Fibroblast of lung (primary cell): Measurements from ENCODE around the gene ITCH.

Experiments used
- CTCF ChIP-seq, 2 donors: IDR thresholded peaks in 1 of 2; conservative IDR thresholded peaks in 1 of 2; 1 replicate in 1 of 2; 2 replicates in 1 of 2; pipeline ENCODE4 v1.5.1; 2011 to 2012; ENCODE audit warnings: low read length in 2 of 2, control low read depth in 1 of 2, inconsistent platforms in 1 of 2, low read depth in 1 of 2, mild to moderate bottlenecking in 1 of 2
- EZH2 ChIP-seq: IDR thresholded peaks from 2 replicates; pipeline ENCODE4 v1.5.1; 2012; ENCODE audit warnings: low read length, control low read depth, mild to moderate bottlenecking; ENCODE audit errors: missing control alignments

- no peak for TF ChIP-seq CTCF (conservative IDR thresholded peaks at IDR 0.05 in 1 of 2, IDR thresholded peaks at IDR 0.05 in 1 of 2; ENCODE audit: low read depth in 1 of 2, low read length in 2 of 2)
- TF ChIP-seq EZH2: no peak
These were observed 70.3 kb downstream of the ITCH start for GRCh38 chr20:34433391-34433790.
